Measurements from ENCODE around the gene CDH22. TPM values are rescaled to one million over a fixed set of nuclear protein-coding genes. Genes with fewer than 3 reads are reported as not detected.

The CDH22 gene
- total and polyA plus RNA-seq, 10 of the 15 experiments (the other 5 are each of a cell fraction or from before 2014, with no cell fraction given) = not detected

DNA sequence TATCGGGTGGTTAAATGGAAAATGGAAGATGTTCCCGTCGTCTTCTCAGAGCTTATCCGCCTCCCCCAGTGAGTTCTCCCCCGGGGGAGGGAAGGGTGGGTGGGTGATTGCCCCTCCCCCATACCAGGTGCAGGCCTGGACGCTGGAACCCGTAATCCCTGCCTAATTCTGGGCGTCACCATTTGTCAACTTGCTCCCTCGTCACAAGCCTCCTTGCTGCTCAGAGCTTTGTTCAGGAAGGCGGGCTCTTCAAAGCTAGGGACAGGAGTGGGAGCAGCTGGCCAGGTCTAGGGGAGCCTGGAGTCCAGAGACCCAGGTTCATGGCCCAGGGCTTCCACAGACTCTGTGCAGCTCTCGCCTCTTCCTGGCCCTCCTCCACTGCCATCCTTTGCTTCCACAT lies 25.6 kb downstream of the CDH22 start:
- ChIA-PET POLR2A (no interaction called here), CTCF (no interaction called here)

DNA sequence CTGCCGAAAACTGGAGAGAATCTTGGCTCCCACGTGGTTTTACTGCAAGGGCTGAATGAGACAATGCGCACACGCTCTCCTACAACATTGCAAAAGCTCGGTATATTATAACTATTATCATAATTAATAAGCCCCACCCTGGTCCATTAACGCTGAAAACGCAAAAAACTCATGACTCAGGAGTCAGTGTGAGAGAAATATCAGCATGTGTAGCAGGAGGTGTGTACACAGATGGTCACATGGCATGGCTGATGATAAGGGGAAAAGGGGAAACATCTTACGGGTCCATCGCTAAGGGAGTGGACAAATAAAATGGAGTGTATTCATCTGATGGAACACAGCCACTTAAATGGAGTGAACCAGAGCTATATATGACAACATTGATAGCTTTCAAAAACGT lies 29.2 kb downstream of the CDH22 start:
- H3K27ac ChIP-seq (ENCODE audit: control insufficient read depth, insufficient read depth) = no peak overlapping the region
- in situ Hi-C loops (cut with MboI) = no loop called here
- FAIRE-seq (no peak), ATAC-seq (no peak), DNase-seq (ENCODE audit: low read depth, low spot score) (no peak)
- no peaks in the 10 kb centered on the region for H3K9me3 ChIP-seq (replicated peaks; ENCODE audit: control insufficient read depth, insufficient read depth, low read length)
- RAD21 ChIA-PET (ENCODE audit: unreplicated experiment) = no interaction called here
- CTCF ChIA-PET = no interaction called here
- H4K20me1 ChIP-seq (ENCODE audit: control insufficient read depth, insufficient read depth) = no peaks in the 10 kb centered on the region
- no peaks in the 10 kb centered on the region for H3K36me3 ChIP-seq (ENCODE audit: control insufficient read depth in 2 of 2, insufficient read depth in 2 of 2, low read length in 1 of 2)
- no TSS peak for BruUV-seq (replicated peaks)
- H3K4me2 ChIP-seq (ENCODE audit: control insufficient read depth, insufficient read depth) = no peak overlapping the region
- H3K27me3 ChIP-seq (replicated peaks in 1 of 2; ENCODE audit: control insufficient read depth in 2 of 2, insufficient read depth in 2 of 2, low read length in 1 of 2) = peaks cover 3 to 4% of the 10 kb centered on the region in 2 experiments; a peak in 3 of 4 replicates
- no peak overlapping the region for H2AFZ ChIP-seq (ENCODE audit: control insufficient read depth, low read depth, low read length)
- H3K4me1 ChIP-seq (ENCODE audit: control insufficient read depth, insufficient read depth, low read length) = no peaks in the 10 kb centered on the region
- H3K9ac ChIP-seq (ENCODE audit: control insufficient read depth, insufficient read depth, low read length) = no peak overlapping the region
- SMC1A ChIA-PET (ENCODE audit: uncharacterized antibody, unreplicated experiment) = no interaction called here
- WGBS (ENCODE audit: insufficient coverage, insufficient replicate concordance, low lambda C conversion rate, missing lambda C conversion rate) = 27% methylated on average over 10 of the region's 10 CpGs
- H3K79me2 ChIP-seq (ENCODE audit: control insufficient read depth, insufficient read depth, low read length) = no peaks in the 10 kb centered on the region
- intact Hi-C loops (cut with micrococcal nuclease; ENCODE audit: unreplicated experiment) = no loop called here
- no peak overlapping the region for H3K4me3 ChIP-seq
- POLR2A ChIA-PET = no interaction called here
- TF ChIP-seq MEF2A (IDR thresholded peaks at IDR 0.05; ENCODE audit: insufficient read depth, low read depth, low read length) (no peak), EGR1 (IDR thresholded peaks at IDR 0.05; ENCODE audit: borderline replicate concordance in 1 of 2, low read depth in 2 of 2, low read length in 2 of 2) (no peak), SREBF2 (IDR thresholded peaks at IDR 0.05; ENCODE audit: low read length) (no peak), HDAC6 (IDR thresholded peaks at IDR 0.05; ENCODE audit: unreplicated experiment) (no peak), RELA (IDR thresholded peaks at IDR 0.05; ENCODE audit: borderline replicate concordance, partially characterized antibody) (no peak), ZNF217 (IDR thresholded peaks at IDR 0.05) (no peak), CHD2 (IDR thresholded peaks at IDR 0.05; ENCODE audit: borderline replicate concordance, low read depth, low read length) (no peak), RCOR1 (conservative IDR thresholded peaks at IDR 0.05; ENCODE audit: low read depth, low read length) (no peak), SUPT20H (IDR thresholded peaks at IDR 0.05; ENCODE audit: borderline replicate concordance, control insufficient read depth, low read depth, low read length) (no peak), ETV6 (conservative IDR thresholded peaks at IDR 0.05 in 1 of 2, IDR thresholded peaks at IDR 0.05 in 1 of 2; ENCODE audit: borderline replicate concordance in 1 of 2, low read depth in 1 of 2) (no peak), FOXM1 (IDR thresholded peaks at IDR 0.05; ENCODE audit: low read depth, low read length) (no peak)
- TF ChIP-seq, protein P1, sequence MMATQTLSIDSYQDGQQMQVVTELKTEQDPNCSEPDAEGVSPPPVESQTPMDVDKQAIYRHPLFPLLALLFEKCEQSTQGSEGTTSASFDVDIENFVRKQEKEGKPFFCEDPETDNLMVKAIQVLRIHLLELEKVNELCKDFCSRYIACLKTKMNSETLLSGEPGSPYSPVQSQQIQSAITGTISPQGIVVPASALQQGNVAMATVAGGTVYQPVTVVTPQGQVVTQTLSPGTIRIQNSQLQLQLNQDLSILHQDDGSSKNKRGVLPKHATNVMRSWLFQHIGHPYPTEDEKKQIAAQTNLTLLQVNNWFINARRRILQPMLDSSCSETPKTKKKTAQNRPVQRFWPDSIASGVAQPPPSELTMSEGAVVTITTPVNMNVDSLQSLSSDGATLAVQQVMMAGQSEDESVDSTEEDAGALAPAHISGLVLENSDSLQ (IDR thresholded peaks at IDR 0.05) = no peak

More for the DNA sequence above, 25.6 kb downstream of the CDH22 start:
- peaks cover 3 to 4% of the 10 kb centered on the region in 2 experiments; a peak in 3 of 4 replicates for H3K27me3 ChIP-seq (replicated peaks in 1 of 2; ENCODE audit: control insufficient read depth in 2 of 2, insufficient read depth in 2 of 2, low read length in 1 of 2)
- BruUV-seq (replicated peaks) = no TSS peak
- no peak overlapping the region for H3K27ac ChIP-seq (ENCODE audit: control insufficient read depth, insufficient read depth)
- no peak overlapping the region for H3K9ac ChIP-seq (ENCODE audit: control insufficient read depth, insufficient read depth, low read length)
- no peaks in the 10 kb centered on the region for H3K4me1 ChIP-seq (ENCODE audit: control insufficient read depth, insufficient read depth, low read length)
- 0% methylated on average over 11 of the region's 11 CpGs for WGBS (ENCODE audit: insufficient coverage, insufficient replicate concordance, low lambda C conversion rate, missing lambda C conversion rate)
- H2AFZ ChIP-seq (ENCODE audit: control insufficient read depth, low read depth, low read length) = no peak overlapping the region
- SMC1A ChIA-PET (ENCODE audit: uncharacterized antibody, unreplicated experiment) = interaction anchor here (0.6 kb wide), 1 partner anchor 797 kb away, joined by 4 read pairs; no protein-coding TSS in a partner anchor
- intact Hi-C loops (cut with micrococcal nuclease; ENCODE audit: unreplicated experiment) (no loop called here), in situ Hi-C loops (cut with MboI) (no loop called here)
- TF ChIP-seq, protein P2, sequence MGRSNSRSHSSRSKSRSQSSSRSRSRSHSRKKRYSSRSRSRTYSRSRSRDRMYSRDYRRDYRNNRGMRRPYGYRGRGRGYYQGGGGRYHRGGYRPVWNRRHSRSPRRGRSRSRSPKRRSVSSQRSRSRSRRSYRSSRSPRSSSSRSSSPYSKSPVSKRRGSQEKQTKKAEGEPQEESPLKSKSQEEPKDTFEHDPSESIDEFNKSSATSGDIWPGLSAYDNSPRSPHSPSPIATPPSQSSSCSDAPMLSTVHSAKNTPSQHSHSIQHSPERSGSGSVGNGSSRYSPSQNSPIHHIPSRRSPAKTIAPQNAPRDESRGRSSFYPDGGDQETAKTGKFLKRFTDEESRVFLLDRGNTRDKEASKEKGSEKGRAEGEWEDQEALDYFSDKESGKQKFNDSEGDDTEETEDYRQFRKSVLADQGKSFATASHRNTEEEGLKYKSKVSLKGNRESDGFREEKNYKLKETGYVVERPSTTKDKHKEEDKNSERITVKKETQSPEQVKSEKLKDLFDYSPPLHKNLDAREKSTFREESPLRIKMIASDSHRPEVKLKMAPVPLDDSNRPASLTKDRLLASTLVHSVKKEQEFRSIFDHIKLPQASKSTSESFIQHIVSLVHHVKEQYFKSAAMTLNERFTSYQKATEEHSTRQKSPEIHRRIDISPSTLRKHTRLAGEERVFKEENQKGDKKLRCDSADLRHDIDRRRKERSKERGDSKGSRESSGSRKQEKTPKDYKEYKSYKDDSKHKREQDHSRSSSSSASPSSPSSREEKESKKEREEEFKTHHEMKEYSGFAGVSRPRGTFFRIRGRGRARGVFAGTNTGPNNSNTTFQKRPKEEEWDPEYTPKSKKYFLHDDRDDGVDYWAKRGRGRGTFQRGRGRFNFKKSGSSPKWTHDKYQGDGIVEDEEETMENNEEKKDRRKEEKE (IDR thresholded peaks at IDR 0.05) = no peak
- RAD21 ChIA-PET (ENCODE audit: unreplicated experiment) = no interaction called here
- FAIRE-seq (no peak), ATAC-seq (no peak), DNase-seq (ENCODE audit: low read depth, low spot score) (no peak)
- no peak overlapping the region for H3K4me2 ChIP-seq (ENCODE audit: control insufficient read depth, insufficient read depth)
- no peaks in the 10 kb centered on the region for H3K36me3 ChIP-seq (ENCODE audit: control insufficient read depth in 2 of 2, insufficient read depth in 2 of 2, low read length in 1 of 2)
- H4K20me1 ChIP-seq (ENCODE audit: control insufficient read depth, insufficient read depth) = no peaks in the 10 kb centered on the region
- H3K4me3 ChIP-seq = no peak overlapping the region
- H3K9me3 ChIP-seq (replicated peaks; ENCODE audit: control insufficient read depth, insufficient read depth, low read length) = no peaks in the 10 kb centered on the region
- H3K79me2 ChIP-seq (ENCODE audit: control insufficient read depth, insufficient read depth, low read length) = no peaks in the 10 kb centered on the region

Data from GM12878 (cell line).